Muscle layer of duodenum (tissue), 2 donors: ENCODE measurements around the gene ARL17B.
"Not testable (repeated sequence)": the region's sequence is repeated elsewhere in the genome, so short reads cannot be mapped to it uniquely, and the experiment has no call there.

ENCODE experiments used
- H3K27ac ChIP-seq: one replicate; pipeline ENCODE4 v1.7.0; 2013; ENCODE audit warnings: mild to moderate bottlenecking, low read length
- H3K27me3 ChIP-seq: one replicate; pipeline ENCODE4 v1.7.0; 2013; ENCODE audit warnings: low read depth, mild to moderate bottlenecking, control low read depth, low read length
- H3K36me3 ChIP-seq, 2 donors: one replicate each; pipeline ENCODE4 v1.7.0; 2013; ENCODE audit warnings: low read length in 2 of 2, control low read depth in 1 of 2, mild to moderate bottlenecking in 1 of 2; ENCODE audit not compliant: insufficient read depth in 2 of 2, control insufficient read depth in 1 of 2
- H3K4me1 ChIP-seq, 2 donors: one replicate each; pipeline ENCODE4 v1.7.0; 2013; ENCODE audit warnings: low read length in 2 of 2, mild to moderate bottlenecking in 2 of 2, control low read depth in 1 of 2, moderate library complexity in 1 of 2; ENCODE audit not compliant: insufficient read depth in 2 of 2, control insufficient read depth in 1 of 2
- H3K4me3 ChIP-seq, 2 donors: one replicate each; pipeline ENCODE4 v1.7.0; 2013; ENCODE audit warnings: low read length in 2 of 2, low read depth in 1 of 2, mild to moderate bottlenecking in 1 of 2
- H3K9me3 ChIP-seq, 2 donors: one replicate each; pipeline ENCODE4 v1.7.0; 2013; ENCODE audit warnings: low read length in 2 of 2, control low read depth in 1 of 2, mild to moderate bottlenecking in 1 of 2; ENCODE audit not compliant: control insufficient read depth in 1 of 2
- donor health status: healthy.

ARL17B gene

GRCh38 chr17:46361755-46362154 lies at the start of gene ARL17B:
Gene ARL17B (minus strand): TSS chr17:46361766. CDS start chr17:46358397, 3,369 bp downstream.
- peak within 1 kb of the TSS in 1 of 2 donors; percentile 32 for H3K4me3 ChIP-seq

GRCh38 chr17:46409864-46410263 lies 48.3 kb upstream of the ARL17B start:
- H3K4me3 ChIP-seq, H3K27ac ChIP-seq, H3K4me1 ChIP-seq, H3K27me3 ChIP-seq, H3K36me3 ChIP-seq, H3K9me3 ChIP-seq: not testable (repeated sequence)

More at GRCh38 chr17:46361755-46362154, at the start of gene ARL17B:
- H3K27me3 ChIP-seq, H3K36me3 ChIP-seq, H3K27ac ChIP-seq, H3K4me1 ChIP-seq, H3K9me3 ChIP-seq: not testable (repeated sequence)

GRCh38 chr17:46407155-46407554 lies 45.6 kb upstream of the ARL17B start:
- not testable (repeated sequence) for H3K4me3 ChIP-seq, H3K36me3 ChIP-seq, H3K4me1 ChIP-seq, H3K9me3 ChIP-seq, H3K27me3 ChIP-seq, H3K27ac ChIP-seq

- H3K27me3 ChIP-seq, H3K36me3 ChIP-seq, H3K9me3 ChIP-seq, H3K4me1 ChIP-seq, H3K27ac ChIP-seq, H3K4me3 ChIP-seq: not testable (repeated sequence)
Measured at GRCh38 chr17:46401033-46401787, 39.6 kb upstream of the ARL17B start.

GRCh38 chr17:46400543-46400942 lies 39.0 kb upstream of the ARL17B start:
- not testable (repeated sequence) for H3K4me3 ChIP-seq, H3K4me1 ChIP-seq, H3K36me3 ChIP-seq, H3K27ac ChIP-seq, H3K9me3 ChIP-seq, H3K27me3 ChIP-seq

- H3K27me3 ChIP-seq, H3K4me1 ChIP-seq, H3K9me3 ChIP-seq, H3K27ac ChIP-seq, H3K4me3 ChIP-seq, H3K36me3 ChIP-seq: not testable (repeated sequence)
Measured at GRCh38 chr17:46399993-46400392, 38.4 kb upstream of the ARL17B start.

- not testable (repeated sequence) for H3K27ac ChIP-seq, H3K9me3 ChIP-seq, H3K4me1 ChIP-seq, H3K27me3 ChIP-seq, H3K4me3 ChIP-seq, H3K36me3 ChIP-seq
Measured at GRCh38 chr17:46396292-46396691, 34.7 kb upstream of the ARL17B start.

- not testable (repeated sequence) for H3K27ac ChIP-seq, H3K4me3 ChIP-seq, H3K9me3 ChIP-seq
Measured at GRCh38 chr17:46393702-46394101, 32.1 kb upstream of the ARL17B start.

GRCh38 chr17:46385491-46385890 lies 23.9 kb upstream of the ARL17B start:
- not testable (repeated sequence) for H3K4me1 ChIP-seq, H3K4me3 ChIP-seq, H3K27me3 ChIP-seq, H3K36me3 ChIP-seq, H3K27ac ChIP-seq, H3K9me3 ChIP-seq

More at GRCh38 chr17:46393702-46394101, 32.1 kb upstream of the ARL17B start:
- not testable (repeated sequence) for H3K4me1 ChIP-seq, H3K36me3 ChIP-seq, H3K27me3 ChIP-seq

- not testable (repeated sequence) for H3K4me1 ChIP-seq, H3K27ac ChIP-seq, H3K9me3 ChIP-seq, H3K36me3 ChIP-seq, H3K27me3 ChIP-seq, H3K4me3 ChIP-seq
Measured at GRCh38 chr17:46383118-46383517, 21.6 kb upstream of the ARL17B start.

GRCh38 chr17:46373418-46373817 lies 11.9 kb upstream of the ARL17B start:
- H3K4me3 ChIP-seq, H3K27ac ChIP-seq, H3K9me3 ChIP-seq, H3K36me3 ChIP-seq, H3K4me1 ChIP-seq, H3K27me3 ChIP-seq: not testable (repeated sequence)
